NCI-H2227 (cell line): ENCODE measurements around the gene IGF1R.
A peak's percentile ranks its signal among the peaks of the same experiment; 100 is the strongest.

Experiments
- DNase-seq: peaks from one replicate; lab custom pipeline; 2025; ENCODE audit not compliant: unreplicated experiment; lab: John Stamatoyannopoulos, UW

The IGF1R gene

GRCh38 chr15:98743177-98743576, 94.8 kb downstream of the IGF1R start:
- DNase-seq: no peak

- no peak for DNase-seq
Observed at GRCh38 chr15:98744506-98744905, 96.2 kb downstream of the IGF1R start.

GRCh38 chr15:98745179-98745578, 96.8 kb downstream of the IGF1R start:
- no peak for DNase-seq

GRCh38 chr15:98745650-98746374, 97.5 kb downstream of the IGF1R start:
- DNase-seq: no peak

- no peak for DNase-seq
Observed at GRCh38 chr15:98746375-98747155, 98.2 kb downstream of the IGF1R start.

GRCh38 chr15:98751767-98752166, 103.4 kb downstream of the IGF1R start:
- DNase-seq: no peak

GRCh38 chr15:98753726-98754656, 105.7 kb downstream of the IGF1R start:
- no peak for DNase-seq

- no peak for DNase-seq
Observed at GRCh38 chr15:98754657-98755022, 106.3 kb downstream of the IGF1R start.

GRCh38 chr15:98755138-98755537, 106.8 kb downstream of the IGF1R start:
- no peak for DNase-seq

- DNase-seq: no peak
Observed at GRCh38 chr15:98755781-98756180, 107.4 kb downstream of the IGF1R start.

GRCh38 chr15:98758224-98758623, 109.9 kb downstream of the IGF1R start:
- no peak for DNase-seq

- DNase-seq: peak; percentile 32
Observed at GRCh38 chr15:98759277-98759676, 110.9 kb downstream of the IGF1R start.

- DNase-seq: peak; percentile 27
Observed at GRCh38 chr15:98760112-98760826, 111.9 kb downstream of the IGF1R start.

GRCh38 chr15:98760975-98761374, 112.6 kb downstream of the IGF1R start:
- no peak for DNase-seq

- DNase-seq: no peak
Observed at GRCh38 chr15:98763179-98763578, 114.8 kb downstream of the IGF1R start.

- DNase-seq: no peak
Observed at GRCh38 chr15:98764291-98764690, 116.0 kb downstream of the IGF1R start.

- no peak for DNase-seq
Observed at GRCh38 chr15:98765610-98766009, 117.3 kb downstream of the IGF1R start.

GRCh38 chr15:98767692-98768091, 119.4 kb downstream of the IGF1R start:
- DNase-seq: no peak

GRCh38 chr15:98769867-98770266, 121.5 kb downstream of the IGF1R start:
- DNase-seq: no peak

GRCh38 chr15:98770984-98771383, 122.6 kb downstream of the IGF1R start:
- DNase-seq: no peak

- DNase-seq: no peak
Observed at GRCh38 chr15:98771541-98771940, 123.2 kb downstream of the IGF1R start.
